Lower leg skin (tissue), 3 donors: ENCODE data around the gene MTA3.

ENCODE experiments used
- CTCF ChIP-seq, 3 donors: fragments of 450-650 bp; IDR thresholded peaks; one replicate each; pipeline ENCODE4 v1.5.1; 2016; ENCODE audit warnings: antibody characterized with exemption in 3 of 3, mild to moderate bottlenecking in 3 of 3, moderate library complexity in 2 of 3
- POLR2A ChIP-seq, 2 donors: fragments of 450-650 bp; IDR thresholded peaks; one replicate each; pipeline ENCODE4 v1.6.1; 2016 to 2017; ENCODE audit warnings: antibody characterized with exemption in 2 of 2, mild to moderate bottlenecking in 1 of 2, moderate library complexity in 1 of 2

- no peak for TF ChIP-seq POLR2A (IDR thresholded peaks at IDR 0.05)
- TF ChIP-seq CTCF (IDR thresholded peaks at IDR 0.05) = no peak
These were observed 130.5 kb downstream of the MTA3 start for GRCh38 chr2:42698940-42699339.
